CD4-positive, alpha-beta T cell treated with Interferon gamma for 1 hour (primary cell): ENCODE data around the gene G6PC2.
"Not testable (repeated sequence)": the region's sequence is repeated elsewhere in the genome, so short reads cannot be mapped to it uniquely, and the experiment has no call there.

Experiments
- DNase-seq: peaks from one replicate; pipeline ENCODE4 v3.0.0-alpha.2; 2020

G6PC2 gene, protein sequence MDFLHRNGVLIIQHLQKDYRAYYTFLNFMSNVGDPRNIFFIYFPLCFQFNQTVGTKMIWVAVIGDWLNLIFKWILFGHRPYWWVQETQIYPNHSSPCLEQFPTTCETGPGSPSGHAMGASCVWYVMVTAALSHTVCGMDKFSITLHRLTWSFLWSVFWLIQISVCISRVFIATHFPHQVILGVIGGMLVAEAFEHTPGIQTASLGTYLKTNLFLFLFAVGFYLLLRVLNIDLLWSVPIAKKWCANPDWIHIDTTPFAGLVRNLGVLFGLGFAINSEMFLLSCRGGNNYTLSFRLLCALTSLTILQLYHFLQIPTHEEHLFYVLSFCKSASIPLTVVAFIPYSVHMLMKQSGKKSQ

DNA sequence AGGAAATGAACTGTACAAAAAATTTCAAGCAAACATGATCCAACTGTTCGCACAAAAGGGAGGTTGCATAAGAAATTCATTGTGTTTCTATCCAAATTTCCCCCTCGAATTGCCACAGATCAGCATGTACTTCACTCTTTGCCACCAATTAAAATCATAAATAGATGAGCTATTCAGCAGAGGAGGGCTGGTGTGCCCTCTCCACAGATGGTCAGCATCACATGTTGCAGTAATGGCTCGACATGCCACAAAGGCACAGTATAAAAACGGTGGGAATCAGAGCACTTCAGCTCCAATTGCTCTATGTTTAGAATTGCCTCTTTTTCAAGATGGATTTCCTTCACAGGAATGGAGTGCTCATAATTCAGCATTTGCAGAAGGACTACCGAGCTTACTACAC lies at the start of gene G6PC2:
Gene G6PC2, plus strand, starts transcription at position 289 of the 400 bp plus-strand sequence. Its CDS starts 41 bp downstream, at position 330.
- no peak for DNase-seq

DNA sequence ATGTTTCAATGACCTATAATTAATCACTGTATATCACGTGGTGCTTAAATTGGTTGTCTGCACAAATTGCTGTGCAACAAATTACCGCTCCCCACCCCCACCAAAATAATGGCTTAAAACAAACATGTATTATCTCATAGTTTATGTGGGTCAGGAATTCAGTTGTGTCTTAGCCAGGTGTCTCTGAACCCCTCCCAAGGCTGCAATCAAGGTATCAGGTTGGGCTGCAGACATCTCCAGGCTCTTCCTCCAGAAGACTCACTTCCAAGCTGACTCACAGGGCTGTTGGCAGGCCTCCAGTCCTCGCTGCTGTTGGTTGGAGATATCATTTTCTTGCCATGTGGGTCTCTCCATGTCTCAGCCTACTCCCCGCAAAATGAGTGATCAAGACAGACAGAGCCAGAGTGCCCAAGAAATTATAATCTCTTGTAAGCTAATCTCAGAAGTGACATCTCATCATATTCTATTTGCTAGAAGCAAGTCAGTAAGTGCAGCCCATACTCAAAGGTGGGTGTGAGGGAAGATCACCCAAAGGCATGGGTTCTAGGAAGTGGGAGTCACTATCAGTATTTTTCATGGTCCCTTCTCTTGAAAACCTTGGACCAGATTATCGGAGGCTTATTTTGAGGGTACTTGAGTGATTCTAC lies 49.3 kb upstream of the G6PC2 start:
- no peak for DNase-seq

DNA sequence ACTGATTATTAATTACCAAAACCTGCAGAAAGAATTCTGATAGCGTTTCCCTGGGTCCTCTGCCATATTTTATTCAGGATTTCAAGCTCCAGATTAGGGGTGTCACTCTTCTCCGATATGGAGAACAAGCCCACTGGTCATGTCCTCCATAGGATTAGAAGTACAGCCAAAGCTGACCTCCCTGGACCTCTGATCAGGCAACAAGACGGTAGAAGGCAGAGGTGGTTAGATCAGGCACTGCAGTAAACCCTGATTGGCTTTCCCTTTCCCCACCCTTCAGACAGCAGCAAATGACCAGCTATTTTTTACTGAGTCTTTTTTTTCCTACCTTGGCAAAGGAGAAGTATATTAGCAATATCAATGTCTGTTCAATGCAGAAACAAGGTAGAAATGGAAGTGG lies 48.6 kb upstream of the G6PC2 start:
- DNase-seq = no peak

DNA sequence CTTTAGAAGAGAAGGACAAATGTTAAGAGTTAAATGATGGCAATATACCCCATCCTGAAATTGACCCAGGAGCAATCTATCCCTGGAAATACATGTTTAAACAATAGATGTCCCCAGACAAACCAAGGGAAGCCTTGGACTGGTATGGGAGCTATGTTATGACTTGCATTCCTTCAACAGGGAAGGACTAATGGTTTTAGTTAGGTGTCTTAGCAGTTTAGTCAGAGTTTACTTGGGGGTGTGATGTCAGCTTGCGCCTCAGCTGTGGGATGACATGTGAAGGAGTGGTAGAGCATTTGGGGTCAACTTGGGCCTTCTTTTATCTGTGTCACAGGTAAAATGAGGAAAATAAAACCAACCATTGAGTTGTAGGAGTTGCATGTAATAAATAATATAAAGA lies 47.6 kb upstream of the G6PC2 start:
- DNase-seq = no peak

DNA sequence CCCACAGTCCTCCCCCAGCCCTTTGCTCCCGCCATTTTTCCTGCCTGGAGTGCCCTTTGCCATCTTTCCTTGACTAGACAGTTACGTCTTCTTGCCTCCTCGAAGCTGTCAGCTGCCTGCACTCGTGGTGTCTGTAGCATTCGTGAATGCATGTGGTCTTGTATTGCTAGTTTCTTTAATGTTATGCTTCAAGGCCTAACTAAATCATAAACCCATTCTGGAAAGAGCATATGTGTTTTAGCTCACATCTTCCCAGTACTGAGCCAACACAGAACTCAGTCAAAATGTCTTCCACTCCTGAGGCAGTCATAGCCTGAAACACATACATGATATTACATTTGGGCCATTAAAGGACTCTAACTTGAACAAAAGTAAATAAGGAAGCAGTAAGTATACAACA lies 46.4 kb upstream of the G6PC2 start:
- no peak for DNase-seq

DNA sequence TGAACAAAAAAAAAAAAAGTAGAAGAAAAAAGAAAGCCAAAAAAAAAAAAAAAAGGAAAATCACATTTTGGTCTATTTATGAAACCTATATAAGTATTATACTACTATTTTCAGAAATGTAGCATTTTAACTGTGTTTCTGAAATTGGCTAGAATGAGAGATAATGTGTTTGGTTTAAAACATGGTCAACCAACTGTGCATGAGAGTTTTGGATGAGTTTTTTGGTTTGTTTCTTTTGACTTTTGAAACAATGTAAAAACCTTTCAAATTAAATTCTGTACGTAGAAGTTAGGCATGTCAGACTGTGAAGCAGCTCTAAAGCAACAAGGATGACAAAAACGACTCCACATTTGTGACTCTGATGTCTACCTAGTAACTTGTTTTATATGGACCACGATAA lies 45.5 kb upstream of the G6PC2 start:
- no peak for DNase-seq

DNA sequence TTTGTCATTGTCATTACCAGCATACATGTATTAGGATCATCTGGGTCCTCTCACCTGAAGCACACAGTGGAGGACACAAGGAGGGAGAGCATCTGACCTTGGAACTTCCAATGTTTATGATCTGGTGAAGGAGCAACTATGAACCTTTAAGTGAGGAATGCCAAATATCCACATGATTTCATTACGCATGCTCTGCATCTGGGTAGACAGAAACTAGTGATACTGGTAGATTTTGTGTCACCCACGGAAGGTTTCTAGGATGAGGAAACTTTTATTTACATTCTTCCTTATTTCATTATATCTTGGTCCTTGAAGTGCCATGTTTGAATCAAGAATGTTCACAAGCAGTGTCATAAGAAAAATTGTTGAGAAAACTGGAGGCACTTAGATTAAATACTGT lies 42.9 kb upstream of the G6PC2 start:
- DNase-seq = no peak

DNA sequence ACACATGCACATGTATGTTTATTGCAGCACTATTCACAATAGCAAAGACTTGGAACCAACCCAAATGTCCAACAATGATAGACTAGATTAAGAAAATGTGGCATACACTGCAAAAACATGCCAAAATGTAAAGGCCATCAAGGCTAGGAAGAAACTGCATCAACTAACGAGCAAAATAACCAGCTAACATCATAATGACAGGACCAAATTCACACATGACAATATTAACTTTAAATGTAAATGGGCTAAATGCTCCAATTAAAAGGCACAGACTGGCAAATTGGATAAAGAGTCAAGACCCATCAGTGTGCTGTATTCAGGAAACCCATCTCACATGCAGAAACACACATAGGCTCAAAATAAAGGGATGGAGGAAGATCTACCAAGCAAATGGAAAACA lies 33.9 kb upstream of the G6PC2 start:
- DNase-seq = not testable (repeated sequence)

DNA sequence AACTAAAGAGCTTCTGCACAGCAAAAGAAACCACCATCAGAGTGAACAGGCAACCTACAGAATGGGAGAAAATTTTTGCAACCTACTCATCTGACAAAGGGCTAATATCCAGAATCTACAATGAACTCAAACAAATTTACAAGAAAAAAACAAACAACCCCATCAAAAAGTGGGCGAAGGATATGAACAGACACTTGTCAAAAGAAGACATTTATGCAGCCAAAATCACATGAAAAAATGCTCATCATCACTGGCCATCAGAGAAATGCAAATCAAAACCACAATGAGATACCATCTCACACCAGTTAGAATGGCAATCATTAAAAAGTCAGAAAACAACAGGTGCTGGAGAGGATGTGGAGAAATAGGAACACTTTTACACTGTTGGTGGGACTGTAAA lies 30.7 kb upstream of the G6PC2 start:
- DNase-seq = not testable (repeated sequence)

DNA sequence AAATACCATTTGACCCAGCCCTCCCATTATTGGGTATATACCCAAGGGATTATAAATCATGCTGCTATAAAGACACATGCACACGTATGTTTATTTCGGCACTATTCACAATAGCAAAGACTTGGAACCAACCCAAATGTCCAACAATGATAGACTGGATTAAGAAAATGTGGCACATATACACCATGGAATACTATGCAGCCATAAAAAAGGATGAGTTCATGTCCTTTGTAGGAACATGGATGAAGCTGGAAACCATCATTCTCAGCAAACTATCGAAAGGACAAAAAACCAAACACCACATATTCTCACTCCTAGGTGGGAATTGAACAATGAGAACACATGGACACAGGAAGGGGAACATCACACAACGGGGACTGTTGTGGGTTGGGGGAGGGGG lies 30.3 kb upstream of the G6PC2 start:
- not testable (repeated sequence) for DNase-seq

DNA sequence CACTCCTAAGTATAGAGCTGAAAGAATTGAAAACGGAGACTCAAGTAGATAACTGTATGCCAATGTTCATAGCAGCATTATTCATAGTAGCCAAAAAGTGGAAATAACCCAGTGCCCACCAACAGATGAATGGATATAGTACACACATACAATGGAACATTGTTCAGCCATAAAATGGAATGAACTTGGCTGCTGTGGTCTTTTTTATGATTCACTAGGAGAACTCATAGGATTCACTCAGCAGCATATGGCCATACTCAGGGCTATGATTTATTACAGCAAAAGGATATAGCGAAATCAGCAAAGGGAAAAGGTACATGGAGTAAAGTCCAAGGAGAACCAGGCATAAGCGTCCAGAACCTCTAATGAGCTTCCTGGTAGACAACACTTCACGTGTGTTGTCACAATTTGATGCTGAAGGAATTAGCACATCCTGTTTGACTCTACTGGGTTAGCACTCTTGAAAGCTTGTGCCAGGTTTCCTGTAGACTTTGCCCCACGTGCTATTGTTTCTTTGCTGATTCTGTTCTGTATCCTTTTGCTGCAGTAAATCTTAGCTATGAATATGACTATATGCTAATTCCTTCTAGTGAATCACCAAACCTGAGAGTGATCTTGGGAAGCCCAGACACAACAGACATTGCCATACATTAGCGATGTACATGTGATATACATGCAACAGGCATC lies 26.6 kb upstream of the G6PC2 start:
- DNase-seq = no peak

DNA sequence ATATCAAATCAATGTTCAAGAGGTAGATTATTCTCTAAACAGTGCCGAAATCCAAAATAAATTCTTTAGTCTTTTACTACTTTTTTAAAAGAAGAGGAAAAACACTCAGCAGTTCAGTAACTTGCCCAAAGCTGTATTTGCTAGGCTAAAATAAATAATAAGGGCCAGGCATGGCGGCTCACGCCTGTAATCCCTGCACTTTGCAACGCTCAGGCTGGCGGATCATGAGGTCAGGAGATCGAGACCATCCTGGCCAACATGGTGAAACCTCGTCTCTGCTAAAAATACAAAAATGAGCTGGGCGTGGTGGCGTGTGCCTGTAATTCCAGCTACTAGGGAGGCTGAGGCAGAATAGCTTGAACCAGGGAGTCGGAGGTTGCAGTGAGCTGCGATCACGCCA lies 18.9 kb upstream of the G6PC2 start:
- DNase-seq = not testable (repeated sequence)

DNA sequence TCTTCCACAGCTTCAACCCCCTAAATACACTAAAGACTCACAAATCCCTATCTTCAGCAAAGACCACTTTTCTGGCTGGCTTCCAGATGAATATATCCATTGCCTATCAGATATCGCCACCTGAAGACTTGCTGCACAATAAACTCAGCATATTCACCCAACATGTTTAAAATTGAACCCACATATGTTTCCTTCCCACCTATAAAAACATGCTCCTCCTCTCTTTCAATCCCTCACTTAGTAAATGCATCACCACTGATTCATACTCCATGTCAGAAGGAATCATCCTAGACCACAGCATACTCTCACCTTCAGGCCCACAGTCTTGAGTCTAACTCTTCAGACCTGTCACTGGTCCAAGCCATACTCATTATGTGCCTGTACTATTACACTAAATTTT lies 16.1 kb upstream of the G6PC2 start:
- DNase-seq = no peak

DNA sequence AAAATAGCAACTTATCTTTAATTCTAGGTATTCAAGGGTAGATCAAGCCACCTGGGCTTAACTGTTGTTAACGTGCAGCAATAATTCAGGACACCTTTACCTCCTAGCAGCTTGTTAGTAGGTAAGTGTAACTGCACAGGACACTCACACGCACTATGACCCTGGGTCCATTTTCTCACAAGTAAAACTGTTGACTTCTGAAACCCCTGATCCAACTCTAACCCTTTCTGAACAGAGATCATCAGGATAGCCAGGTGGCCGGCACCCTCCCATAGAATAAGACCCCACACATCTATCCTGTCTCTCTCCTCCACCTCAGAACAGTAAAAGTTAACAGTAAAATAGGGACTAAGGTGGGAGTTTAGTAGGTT lies 11.5 kb upstream of the G6PC2 start:
- no peak for DNase-seq

DNA sequence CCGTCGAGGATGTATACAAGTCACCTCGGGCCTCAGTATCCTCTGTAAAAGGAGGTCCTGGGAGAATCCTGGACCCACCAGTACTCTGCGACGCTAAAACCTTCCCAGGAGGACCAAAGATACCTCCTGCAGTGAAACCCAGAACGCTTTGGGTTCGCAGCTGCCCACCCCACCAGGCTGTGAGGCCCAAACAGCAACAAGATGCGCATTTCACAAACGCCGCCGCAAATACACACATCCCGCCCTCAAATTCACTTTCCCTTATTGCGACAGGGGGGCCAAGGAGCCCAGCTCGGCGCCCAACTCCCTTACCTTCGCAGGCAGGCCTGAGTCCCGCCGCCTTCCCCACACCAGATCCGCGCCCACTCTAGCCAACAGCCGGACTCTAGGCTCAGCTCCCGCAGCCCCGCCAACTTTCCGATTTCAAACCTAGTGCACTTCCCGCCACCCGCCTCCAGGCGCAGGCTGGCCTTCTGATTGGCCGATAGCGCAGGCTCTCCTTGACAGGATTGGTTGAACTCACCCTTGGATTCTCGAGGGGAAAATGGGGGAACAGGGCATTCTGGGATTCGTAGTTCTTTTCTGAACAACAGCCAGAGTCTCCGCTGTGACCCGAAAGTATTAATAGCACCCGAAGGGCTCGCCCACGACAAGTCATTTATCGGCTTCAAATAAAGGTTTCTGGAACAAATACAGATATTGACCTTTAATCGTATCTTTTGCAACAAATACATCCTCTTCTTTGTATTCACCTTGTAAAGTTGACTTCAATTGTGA lies 10.9 kb upstream of the G6PC2 start, which contains the start of gene SPC25:
Gene SPC25, minus strand, starts transcription at position 425 of the 777 bp plus-strand sequence. CDS start 911 bp downstream, outside the sequence.
- peak; percentile 86 for DNase-seq

DNA sequence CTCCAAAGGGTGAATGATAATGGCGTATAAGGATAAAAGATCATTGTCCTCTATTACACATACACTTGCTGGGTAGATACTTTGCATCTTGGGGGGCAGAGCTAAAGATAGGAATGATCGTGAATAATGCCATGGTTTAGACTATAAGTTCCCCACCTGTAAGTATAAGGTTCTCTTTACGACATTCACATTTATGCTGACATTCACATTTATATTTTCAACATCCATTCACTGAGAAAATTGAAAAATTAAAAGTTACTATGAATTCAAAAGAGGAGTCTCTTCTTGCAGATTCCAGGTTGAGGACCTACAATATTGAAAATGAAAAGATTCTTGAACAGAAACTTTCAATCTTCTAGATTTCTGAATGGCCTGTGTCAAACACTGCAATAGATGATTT lies 8.8 kb upstream of the G6PC2 start:
- DNase-seq = no peak

DNA sequence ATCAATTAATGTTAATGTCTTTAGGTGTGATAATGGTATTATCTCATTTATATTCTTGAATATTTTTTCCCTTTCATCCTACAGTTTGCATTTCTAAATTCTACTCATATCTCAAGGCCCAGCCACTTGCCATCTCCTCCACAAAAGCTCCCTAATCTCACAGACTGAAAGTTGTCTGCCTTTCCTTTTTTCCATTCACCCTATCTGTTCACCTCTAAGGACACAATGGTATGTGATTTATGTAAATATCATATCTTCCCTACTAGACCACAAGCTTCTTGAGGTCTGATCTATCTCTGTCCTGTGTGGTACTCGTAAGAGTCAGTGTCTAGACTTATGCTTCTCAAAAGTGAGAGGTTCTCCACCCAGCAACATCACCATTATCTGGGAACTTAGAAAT lies 7.0 kb upstream of the G6PC2 start:
- no peak for DNase-seq

DNA sequence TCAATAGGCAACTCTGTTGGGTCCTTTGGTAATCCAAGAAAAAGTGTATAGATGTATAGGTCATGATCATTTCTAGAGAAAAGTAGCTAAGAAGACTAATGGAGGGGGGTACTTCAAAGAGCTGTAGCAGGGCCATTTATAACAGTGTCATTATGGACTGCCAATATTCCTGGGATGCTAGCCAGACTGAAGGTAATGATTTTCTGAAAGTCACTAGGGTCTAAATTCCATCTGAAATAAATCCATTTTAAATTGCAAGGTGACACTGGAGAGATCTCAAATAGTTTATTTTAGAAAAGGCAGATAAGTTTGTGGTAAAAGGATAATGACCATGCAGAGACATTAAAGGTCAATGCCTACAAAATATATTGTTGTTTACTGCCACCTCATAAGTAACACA lies 6.4 kb upstream of the G6PC2 start:
- no peak for DNase-seq

DNA sequence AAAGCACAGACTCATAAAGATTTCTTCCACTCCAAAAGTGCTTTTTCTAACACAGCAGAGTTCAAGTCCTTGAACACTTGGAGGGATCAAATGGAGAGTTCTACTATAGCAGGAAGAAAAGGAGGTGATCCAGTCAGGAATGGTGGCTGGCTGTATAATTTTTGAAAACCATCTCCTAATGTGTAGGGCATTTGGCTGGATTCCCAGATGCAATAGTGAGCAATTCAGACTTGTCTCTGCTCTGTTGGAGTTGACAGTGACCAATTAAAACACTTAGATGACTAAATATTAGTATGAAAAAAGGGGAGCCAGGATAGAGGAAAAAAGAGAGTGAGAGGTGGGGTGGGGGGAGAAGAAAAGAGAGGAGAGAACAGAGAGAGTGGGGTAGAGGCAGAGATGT lies 5.3 kb upstream of the G6PC2 start:
- no peak for DNase-seq

DNA sequence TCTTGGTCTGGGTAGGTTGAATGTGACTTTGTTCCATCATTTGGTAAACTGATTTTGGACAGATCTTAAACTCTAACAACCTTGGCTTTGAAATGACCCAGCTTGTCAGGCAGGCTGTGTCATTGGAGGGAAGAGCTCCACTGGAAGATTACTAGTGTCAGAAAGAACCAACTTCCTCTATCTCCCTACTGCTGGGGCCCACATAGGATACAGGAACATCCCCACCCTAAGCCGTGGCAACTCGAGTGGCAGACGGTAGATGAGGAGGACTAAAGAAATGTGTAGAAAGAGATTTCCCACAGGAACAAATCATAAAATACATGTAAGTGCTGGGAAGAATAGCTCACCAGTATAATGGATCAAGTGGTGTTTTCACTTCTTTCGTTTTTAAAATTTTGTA lies 4.3 kb upstream of the G6PC2 start:
- DNase-seq = no peak

DNA sequence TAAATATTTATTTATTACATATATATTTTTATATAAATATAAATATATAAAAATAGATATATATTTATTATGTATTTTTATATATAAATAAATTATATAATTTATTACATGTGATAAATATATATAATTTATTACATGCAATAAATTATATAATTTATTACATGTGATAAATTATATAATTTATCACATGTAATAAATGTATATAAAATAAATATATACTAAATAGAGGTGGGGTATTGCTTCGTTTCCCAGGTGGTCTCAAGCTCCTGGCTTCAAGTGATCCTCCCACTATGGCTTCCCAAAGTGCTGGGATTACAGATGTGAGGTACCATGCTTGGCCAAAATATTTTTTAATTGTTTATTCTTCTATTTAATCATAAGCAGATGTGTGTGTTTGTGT lies 3.6 kb upstream of the G6PC2 start:
- DNase-seq = no peak

DNA sequence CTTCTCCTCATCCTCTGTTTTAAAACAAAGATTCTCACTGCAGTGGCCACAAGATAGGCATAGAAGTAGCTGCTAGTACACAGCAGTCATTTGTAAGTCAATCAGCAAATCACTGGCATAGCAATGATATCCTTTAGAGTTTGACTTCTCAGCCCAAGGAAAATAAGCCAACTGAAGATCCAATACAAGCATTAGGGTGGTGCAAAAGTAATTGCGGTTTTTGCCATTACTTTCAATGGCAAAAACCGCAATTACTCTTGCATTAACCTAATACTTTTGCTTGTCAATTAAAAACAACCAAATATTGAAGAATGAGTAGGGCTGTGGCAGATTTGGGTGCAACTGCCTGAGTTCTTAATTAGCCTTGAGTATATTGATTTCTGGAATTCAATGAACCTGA lies 2.8 kb downstream of the G6PC2 start:
- DNase-seq = no peak

DNA sequence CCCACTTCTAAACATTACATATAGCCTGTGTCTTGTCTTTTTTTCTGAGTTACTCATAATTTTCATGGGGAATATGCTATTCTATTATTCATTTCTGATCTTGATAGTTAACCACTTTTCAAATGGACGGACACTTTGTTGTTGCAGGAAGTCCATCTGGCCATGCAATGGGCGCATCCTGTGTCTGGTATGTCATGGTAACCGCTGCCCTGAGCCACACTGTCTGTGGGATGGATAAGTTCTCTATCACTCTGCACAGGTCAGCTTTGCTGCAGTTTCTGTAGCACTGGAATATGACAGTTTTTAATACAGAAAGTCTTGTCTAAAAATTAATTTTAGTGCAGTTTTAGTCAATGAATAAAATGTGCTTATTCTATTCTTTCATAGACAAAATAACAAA lies 3.3 kb downstream of the G6PC2 start:
- DNase-seq = no peak
